Fibroblast of lung (primary cell): ENCODE results near the gene ZNF750. TPM values are rescaled to one million over a fixed set of nuclear protein-coding genes. Genes with fewer than 3 reads are reported as not detected.

Source experiments
- DNase-seq, 2 donors: peaks; one replicate each; pipeline versions ENCODE4 v3.0.0 to v3.0.0-alpha.2; 2010; ENCODE audit warnings: low read depth in 2 of 2
- H2AFZ ChIP-seq: 2 replicates; pipeline ENCODE4 v1.5.1; 2012; ENCODE audit warnings: low read length, control low read depth, inconsistent platforms
- H3K27ac ChIP-seq: 2 replicates; pipeline ENCODE4 v1.5.1; 2011; ENCODE audit warnings: low read length, control low read depth; ENCODE audit not compliant: insufficient read depth
- H3K27me3 ChIP-seq: 2 replicates; pipeline ENCODE4 v1.5.1; 2011; ENCODE audit warnings: mild to moderate bottlenecking, low read length; ENCODE audit not compliant: control insufficient read depth, insufficient read depth
- H3K36me3 ChIP-seq: 2 replicates; pipeline ENCODE4 v1.5.1; 2011; ENCODE audit warnings: low read length; ENCODE audit not compliant: control insufficient read depth, insufficient read depth
- H3K4me1 ChIP-seq: 2 replicates; pipeline ENCODE4 v1.5.1; 2011; ENCODE audit warnings: low read length; ENCODE audit not compliant: control insufficient read depth, insufficient read depth; ENCODE audit errors: extremely low read depth
- H3K4me2 ChIP-seq: 2 replicates; pipeline ENCODE4 v1.5.1; 2011; ENCODE audit warnings: low read length, control low read depth; ENCODE audit not compliant: insufficient read depth; ENCODE audit errors: extremely low read depth
- H3K4me3 ChIP-seq, 4 experiments: fragments of 200-600 bp in 1 of 4; sonication (generic) in 1 of 4; replicated peaks in 1 of 4; 2 replicates each; pipeline ENCODE4 v1.5.1; 2011 to 2016; ENCODE audit warnings: low read length in 4 of 4, low read depth in 3 of 4, mild to moderate bottlenecking in 3 of 4, control low read depth in 2 of 4, inconsistent platforms in 1 of 4, mixed read lengths in 1 of 4; ENCODE audit not compliant: insufficient read depth in 1 of 4; ENCODE audit errors: control extremely low read depth in 1 of 4
- H3K79me2 ChIP-seq: 2 replicates; pipeline ENCODE4 v1.5.1; 2012; ENCODE audit warnings: mild to moderate bottlenecking, low read length, inconsistent platforms; ENCODE audit not compliant: control insufficient read depth, insufficient read depth
- H3K9ac ChIP-seq: 2 replicates; pipeline ENCODE4 v1.5.1; 2011; ENCODE audit warnings: mild to moderate bottlenecking, low read length, control low read depth; ENCODE audit not compliant: insufficient read depth
- H3K9me3 ChIP-seq: 2 replicates; pipeline ENCODE4 v1.5.1; 2012; ENCODE audit warnings: low read depth, low read length; ENCODE audit not compliant: control insufficient read depth, insufficient read depth
- H4K20me1 ChIP-seq: 2 replicates; pipeline ENCODE4 v1.5.1; 2011; ENCODE audit warnings: low read length; ENCODE audit not compliant: control insufficient read depth, insufficient read depth; ENCODE audit errors: extremely low read depth
- EZH2 ChIP-seq: IDR thresholded peaks from 2 replicates; pipeline ENCODE4 v1.5.1; 2012; ENCODE audit warnings: low read length, control low read depth, mild to moderate bottlenecking; ENCODE audit errors: missing control alignments
- polyA plus RNA-seq, 2 donors: library from polyadenylated mRNA; depleted of rRNA in 1 of 2; stranded (reverse) in 1 of 2; unstranded in 1 of 2; fragments of >200 nt; gene quantifications; 2 replicates each; pipeline ENCODE4 v1.2.1, GENCODE V29; 2011 to 2012; ENCODE audit warnings: missing spikeins in 1 of 2
- total RNA-seq: library from RNA; depleted of rRNA; stranded (reverse); fragments of >200 nt; gene quantifications from 2 replicates; pipeline ENCODE4 v1.2.1, GENCODE V29; 2014
- TF ChIP-seq, protein P1 (sequence below), 2 donors: IDR thresholded peaks in 1 of 2; conservative IDR thresholded peaks in 1 of 2; 1 replicate in 1 of 2; 2 replicates in 1 of 2; pipeline ENCODE4 v1.5.1; 2011 to 2012; ENCODE audit warnings: low read length in 2 of 2, control low read depth in 1 of 2, inconsistent platforms in 1 of 2, low read depth in 1 of 2, mild to moderate bottlenecking in 1 of 2

The ZNF750 gene
- total and polyA plus RNA-seq, 2 donors (not counting 1 experiment from before 2014, with no cell fraction given): not detected

DNA sequence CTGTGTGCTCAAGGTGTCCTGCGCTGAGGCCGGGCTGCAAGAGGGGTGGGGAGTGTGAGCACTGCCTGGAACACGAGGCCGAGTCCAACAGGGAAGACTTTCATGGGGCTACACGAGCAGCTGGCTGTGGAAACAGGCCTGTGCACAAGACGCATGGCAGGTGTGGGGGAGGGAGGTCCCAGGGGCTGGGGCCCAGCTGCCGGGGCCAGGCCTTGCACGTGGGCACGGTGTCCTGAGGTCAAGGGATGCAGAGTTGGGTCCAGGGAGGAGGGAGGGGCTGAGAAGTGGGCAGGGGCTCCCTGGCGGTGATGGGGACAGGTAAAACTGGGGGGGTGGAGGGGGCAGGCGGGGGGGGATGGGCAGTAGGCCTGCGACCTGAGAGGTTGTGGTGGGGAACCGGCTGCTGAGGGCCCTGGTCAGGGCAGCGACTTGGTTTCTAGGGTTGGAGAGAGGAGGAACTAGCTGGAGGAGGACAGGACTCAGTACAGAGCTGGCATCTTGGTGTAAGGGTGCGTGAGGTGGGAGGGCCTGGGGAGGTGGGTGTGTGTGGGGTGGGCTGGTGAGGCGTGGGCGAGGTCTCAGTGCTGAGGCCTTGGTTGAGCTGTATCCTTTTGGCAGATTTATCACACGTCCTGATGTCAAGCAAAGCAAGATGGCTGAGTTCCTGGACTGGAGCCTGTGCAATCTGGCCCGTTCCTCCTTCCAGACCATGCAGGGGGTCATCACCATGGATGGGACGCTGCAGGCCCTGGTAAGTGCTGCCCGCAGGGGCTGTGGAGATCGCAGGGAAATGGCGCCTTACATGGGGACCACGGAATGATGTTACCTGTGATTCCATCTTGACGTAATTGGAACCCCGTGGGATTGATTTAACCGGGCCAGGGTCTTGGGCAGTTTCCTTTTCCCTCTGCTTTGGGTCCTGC is 58.6 kb downstream of the ZNF750 start:
- no peak overlapping the region for H3K4me3 ChIP-seq
- TF ChIP-seq, protein P1, sequence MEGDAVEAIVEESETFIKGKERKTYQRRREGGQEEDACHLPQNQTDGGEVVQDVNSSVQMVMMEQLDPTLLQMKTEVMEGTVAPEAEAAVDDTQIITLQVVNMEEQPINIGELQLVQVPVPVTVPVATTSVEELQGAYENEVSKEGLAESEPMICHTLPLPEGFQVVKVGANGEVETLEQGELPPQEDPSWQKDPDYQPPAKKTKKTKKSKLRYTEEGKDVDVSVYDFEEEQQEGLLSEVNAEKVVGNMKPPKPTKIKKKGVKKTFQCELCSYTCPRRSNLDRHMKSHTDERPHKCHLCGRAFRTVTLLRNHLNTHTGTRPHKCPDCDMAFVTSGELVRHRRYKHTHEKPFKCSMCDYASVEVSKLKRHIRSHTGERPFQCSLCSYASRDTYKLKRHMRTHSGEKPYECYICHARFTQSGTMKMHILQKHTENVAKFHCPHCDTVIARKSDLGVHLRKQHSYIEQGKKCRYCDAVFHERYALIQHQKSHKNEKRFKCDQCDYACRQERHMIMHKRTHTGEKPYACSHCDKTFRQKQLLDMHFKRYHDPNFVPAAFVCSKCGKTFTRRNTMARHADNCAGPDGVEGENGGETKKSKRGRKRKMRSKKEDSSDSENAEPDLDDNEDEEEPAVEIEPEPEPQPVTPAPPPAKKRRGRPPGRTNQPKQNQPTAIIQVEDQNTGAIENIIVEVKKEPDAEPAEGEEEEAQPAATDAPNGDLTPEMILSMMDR (conservative IDR thresholded peaks at IDR 0.05 in 1 of 2, IDR thresholded peaks at IDR 0.05 in 1 of 2; ENCODE audit: low read depth in 1 of 2, low read length in 2 of 2): no peak
- no peak for TF ChIP-seq EZH2
- no peak for DNase-seq

DNA sequence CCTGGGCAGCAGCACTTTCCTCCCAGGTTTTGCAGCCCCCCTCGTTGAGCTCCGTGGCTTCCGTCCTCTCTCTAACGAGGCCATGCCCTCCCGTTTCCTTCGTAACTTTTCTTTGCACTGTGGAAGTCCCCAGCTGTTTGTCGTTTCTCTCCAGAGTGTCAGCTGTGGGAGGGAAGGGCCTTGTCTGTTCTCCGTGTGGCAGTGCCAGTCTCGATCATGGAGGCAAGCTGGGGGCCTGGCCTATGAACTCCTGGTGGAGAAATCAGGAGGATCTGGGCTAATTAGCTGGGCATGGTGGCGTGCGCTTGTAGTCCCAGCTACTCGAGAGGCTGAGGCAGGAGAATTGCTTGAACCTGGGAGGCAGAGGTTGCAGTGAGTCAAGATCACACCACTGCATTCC is 59.6 kb downstream of the ZNF750 start:
- Histone ChIP-seq H3K4me3 (no peak overlapping the region), H3K36me3 (peaks cover 13% of the 10 kb centered on the region), H3K79me2 (no peaks in the 10 kb centered on the region), H3K27ac (no peak overlapping the region), H3K9ac (no peak overlapping the region), H4K20me1 (no peaks in the 10 kb centered on the region), H3K4me2 (no peak overlapping the region), H2AFZ (no peak overlapping the region), H3K27me3 (no peaks in the 10 kb centered on the region), H3K4me1 (peaks cover 2% of the 10 kb centered on the region), H3K9me3 (no peaks in the 10 kb centered on the region)
- TF ChIP-seq, protein P1 (conservative IDR thresholded peaks at IDR 0.05 in 1 of 2, IDR thresholded peaks at IDR 0.05 in 1 of 2; ENCODE audit: low read depth in 1 of 2, low read length in 2 of 2): no peak
- no peak for TF ChIP-seq EZH2
- DNase-seq: no peak

More for the DNA sequence above, 58.6 kb downstream of the ZNF750 start:
- Histone ChIP-seq H3K79me2 (no peaks in the 10 kb centered on the region), H3K9ac (no peak overlapping the region), H3K27me3 (no peaks in the 10 kb centered on the region), H2AFZ (no peak overlapping the region), H3K4me1 (peaks cover 2% of the 10 kb centered on the region), H3K27ac (no peak overlapping the region), H4K20me1 (no peaks in the 10 kb centered on the region), H3K9me3 (no peaks in the 10 kb centered on the region), H3K36me3 (peaks cover 12% of the 10 kb centered on the region), H3K4me2 (no peak overlapping the region)

DNA sequence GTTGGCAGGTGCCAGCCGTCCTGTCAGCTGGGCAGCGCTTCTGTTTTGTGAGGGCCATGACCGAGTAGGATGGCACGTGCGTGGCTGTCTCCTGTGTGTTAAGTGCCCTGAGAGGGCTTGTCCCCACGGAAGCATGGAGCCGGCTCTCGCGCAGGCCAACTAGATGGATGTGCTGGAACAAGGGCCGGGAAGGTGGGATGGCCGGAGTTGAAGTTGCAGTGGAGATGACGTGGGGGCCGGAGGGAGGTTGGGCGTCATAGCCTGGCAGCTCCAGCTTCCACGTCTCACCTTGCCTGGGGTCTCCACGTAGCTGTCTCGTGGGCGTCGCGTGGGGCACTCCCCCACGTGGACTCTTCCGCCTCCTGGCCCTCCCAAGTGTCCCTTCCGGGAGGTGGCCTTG is 60.3 kb downstream of the ZNF750 start:
- TF ChIP-seq, protein P1 (conservative IDR thresholded peaks at IDR 0.05 in 1 of 2, IDR thresholded peaks at IDR 0.05 in 1 of 2; ENCODE audit: low read depth in 1 of 2, low read length in 2 of 2): no peak
- TF ChIP-seq EZH2: no peak
- Histone ChIP-seq H4K20me1 (no peaks in the 10 kb centered on the region), H2AFZ (no peak overlapping the region), H3K36me3 (peaks cover 11% of the 10 kb centered on the region), H3K4me3 (no peak overlapping the region), H3K27me3 (no peaks in the 10 kb centered on the region), H3K9me3 (no peaks in the 10 kb centered on the region), H3K9ac (no peak overlapping the region), H3K4me1 (peaks cover 2% of the 10 kb centered on the region), H3K4me2 (no peak overlapping the region), H3K27ac (no peak overlapping the region), H3K79me2 (no peaks in the 10 kb centered on the region)
- DNase-seq: no peak

Other genes starting within 250 kb of the ZNF750 start
- 51.6 and 66.2 TPM in 2 replicates for gene WDR45B, start 191.6 kb downstream of the ZNF750 start, total RNA-seq
- gene WDR45B, start 191.6 kb downstream of the ZNF750 start, polyA plus RNA-seq: 80.9 and 95.2 TPM in 2 replicates
- 3.3 and 3.6 TPM in 2 replicates for gene RAB40B, start 141.3 kb downstream of the ZNF750 start, total RNA-seq
- 3.3 and 5.9 TPM in 2 replicates for gene RAB40B, start 141.3 kb downstream of the ZNF750 start, polyA plus RNA-seq
- 11.6 and 13.2 TPM in 2 replicates for gene FN3KRP, start 123.3 kb downstream of the ZNF750 start, total RNA-seq
- 16.5 and 30.6 TPM in 2 replicates for gene FN3KRP, start 123.3 kb downstream of the ZNF750 start, polyA plus RNA-seq
- 5.6 and 8.9 TPM in 2 replicates for gene FN3K, start 104.4 kb downstream of the ZNF750 start, total RNA-seq
- gene FN3K, start 104.4 kb downstream of the ZNF750 start, polyA plus RNA-seq: 0.61 and 0.69 TPM in 2 replicates
- gene TBCD, start 88.0 kb downstream of the ZNF750 start, total RNA-seq: 24.9 and 36.7 TPM in 2 replicates
- gene TBCD, start 88.0 kb downstream of the ZNF750 start, polyA plus RNA-seq: 22.1 and 56.7 TPM in 2 replicates
- gene METRNL, start 239.6 kb upstream of the ZNF750 start, total RNA-seq: 114 and 120 TPM in 2 replicates
- gene METRNL, start 239.6 kb upstream of the ZNF750 start, polyA plus RNA-seq: 27.0 TPM in 2 replicates